Loucy (cell line): ENCODE results near the gene LORICRIN.

Source experiments
- H2AFZ ChIP-seq: fragments of 200-600 bp; sonication (generic); 2 replicates; pipeline ENCODE4 v1.6.0; 2016; ENCODE audit warnings: antibody characterized with exemption, mild to moderate bottlenecking, low read length, moderate library complexity
- H3F3A ChIP-seq: fragments of 200-600 bp; 2 replicates; pipeline ENCODE4 v1.6.0; 2016; ENCODE audit warnings: antibody characterized with exemption, low read depth, mild to moderate bottlenecking
- H3K27me3 ChIP-seq: fragments of 200-600 bp; sonication (generic); 2 replicates; pipeline ENCODE4 v1.6.1; 2014; ENCODE audit warnings: low read length, mild to moderate bottlenecking; ENCODE audit not compliant: insufficient read depth, poor library complexity, severe bottlenecking
- H3K36me3 ChIP-seq: fragments of 200-600 bp; sonication (generic); 2 replicates; pipeline ENCODE4 v1.6.1; 2016; ENCODE audit warnings: low read length; ENCODE audit not compliant: insufficient read depth
- H3K4me1 ChIP-seq: fragments of 200-600 bp; sonication (generic); 2 replicates; pipeline ENCODE4 v1.5.1; 2014; ENCODE audit warnings: low read length, mild to moderate bottlenecking; ENCODE audit not compliant: insufficient read depth, poor library complexity, severe bottlenecking
- H3K4me2 ChIP-seq: fragments of 200-600 bp; sonication (generic); 2 replicates; pipeline ENCODE4 v1.6.0; 2014; ENCODE audit warnings: antibody characterized with exemption, low read length, low read depth, mild to moderate bottlenecking; ENCODE audit not compliant: poor library complexity, severe bottlenecking
- H3K4me3 ChIP-seq: fragments of 200-600 bp; sonication (generic); 2 replicates; pipeline ENCODE4 v1.5.1; 2014; ENCODE audit warnings: low read length, mild to moderate bottlenecking, mixed read lengths; ENCODE audit not compliant: poor library complexity, severe bottlenecking
- H3K79me2 ChIP-seq: fragments of 200-600 bp; sonication (generic); 2 replicates; pipeline ENCODE4 v1.6.1; 2014; ENCODE audit warnings: low read length; ENCODE audit not compliant: insufficient read depth
- H3K9ac ChIP-seq: fragments of 200-600 bp; sonication (generic); 2 replicates; pipeline ENCODE4 v1.6.0; 2014; ENCODE audit warnings: mild to moderate bottlenecking, low read depth, low read length, moderate library complexity; ENCODE audit not compliant: poor library complexity, severe bottlenecking
- H3K9me2 ChIP-seq: fragments of 200-600 bp; sonication (generic); replicated peaks from 2 replicates; pipeline ENCODE4 v1.6.1; 2016; ENCODE audit warnings: low read depth, low read length, mixed read lengths
- H3K9me3 ChIP-seq: fragments of 200-600 bp; sonication (generic); 2 replicates; pipeline ENCODE4 v1.6.1; 2014; ENCODE audit warnings: mild to moderate bottlenecking, antibody characterized with exemption, low read length, low read depth; ENCODE audit not compliant: insufficient read depth
- H4K20me1 ChIP-seq: fragments of 200-600 bp; sonication (generic); 2 replicates; pipeline ENCODE4 v1.6.0; 2014; ENCODE audit warnings: antibody characterized with exemption, low read length, mild to moderate bottlenecking; ENCODE audit not compliant: insufficient read depth, poor library complexity, severe bottlenecking
- EZH2phosphoT487 ChIP-seq: fragments of 200-600 bp; IDR thresholded peaks from 2 replicates; pipeline ENCODE4 v1.6.1; 2018; ENCODE audit warnings: antibody characterized with exemption, mild to moderate bottlenecking, moderate library complexity, borderline replicate concordance
- TF ChIP-seq, protein P1 (sequence below): fragments of 200-600 bp; sonication (generic); conservative IDR thresholded peaks from 2 replicates; pipeline ENCODE4 v1.5.1; 2014; ENCODE audit warnings: mild to moderate bottlenecking, antibody characterized with exemption, low read length

The LORICRIN gene

DNA sequence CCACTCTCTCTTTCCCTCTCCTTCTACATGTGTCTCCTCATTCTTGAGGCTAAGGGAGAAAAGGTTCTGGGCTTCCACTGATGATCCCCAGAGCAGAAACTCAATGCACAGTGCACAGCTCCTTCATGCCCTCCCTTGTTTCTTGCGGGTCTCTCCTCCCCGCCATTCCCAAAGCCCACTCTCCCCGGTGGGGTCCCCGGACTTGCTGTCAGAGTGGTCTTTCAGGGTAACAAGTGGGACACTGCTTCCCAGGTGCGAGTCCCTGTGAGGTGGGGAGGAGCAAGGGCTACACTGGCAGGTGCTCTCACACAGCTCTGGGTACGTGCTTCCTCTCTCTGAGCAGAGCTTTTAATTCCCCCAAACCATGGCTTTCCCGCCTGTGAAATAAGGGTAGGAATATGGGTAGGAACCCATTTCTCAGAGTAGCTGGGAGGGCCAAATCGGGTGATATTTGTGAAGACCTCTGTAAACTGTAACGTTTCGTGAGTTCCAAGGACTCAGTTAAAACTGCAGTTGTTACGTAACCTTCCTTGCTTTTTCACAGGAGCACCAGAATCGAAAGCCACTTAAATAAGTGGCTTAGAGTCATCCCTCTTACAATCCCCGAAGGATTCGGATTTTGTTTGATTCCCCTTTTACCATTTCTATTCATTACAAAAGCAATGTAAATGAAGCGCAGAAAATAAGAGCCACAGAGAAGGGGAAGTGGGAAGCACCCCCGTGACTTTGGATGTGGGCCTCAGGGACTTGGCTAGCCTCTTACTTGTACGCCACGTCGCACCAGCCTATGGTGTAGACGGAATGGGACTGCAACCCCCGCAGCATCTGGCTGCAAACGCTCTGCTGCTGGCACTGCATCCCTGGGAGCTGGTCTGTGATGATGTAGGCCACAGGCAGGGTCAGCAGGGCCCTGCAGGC, 47.1 kb downstream of the LORICRIN start:
- Histone ChIP-seq H3K4me2 (no peak overlapping the region), H3K4me1 (no peaks in the 10 kb centered on the region), H3K27me3 (no peaks in the 10 kb centered on the region), H3K4me3 (no peak overlapping the region), H3K9ac (no peak overlapping the region), H3K36me3 (no peaks in the 10 kb centered on the region), H3K9me2 (no peaks in the 10 kb centered on the region), H3K79me2 (no peaks in the 10 kb centered on the region), H4K20me1 (no peaks in the 10 kb centered on the region), H3F3A (no peaks in the 10 kb centered on the region), H3K9me3 (no peaks in the 10 kb centered on the region), H2AFZ (no peak overlapping the region)
- TF ChIP-seq EZH2phosphoT487: no peak
- TF ChIP-seq, protein P1, sequence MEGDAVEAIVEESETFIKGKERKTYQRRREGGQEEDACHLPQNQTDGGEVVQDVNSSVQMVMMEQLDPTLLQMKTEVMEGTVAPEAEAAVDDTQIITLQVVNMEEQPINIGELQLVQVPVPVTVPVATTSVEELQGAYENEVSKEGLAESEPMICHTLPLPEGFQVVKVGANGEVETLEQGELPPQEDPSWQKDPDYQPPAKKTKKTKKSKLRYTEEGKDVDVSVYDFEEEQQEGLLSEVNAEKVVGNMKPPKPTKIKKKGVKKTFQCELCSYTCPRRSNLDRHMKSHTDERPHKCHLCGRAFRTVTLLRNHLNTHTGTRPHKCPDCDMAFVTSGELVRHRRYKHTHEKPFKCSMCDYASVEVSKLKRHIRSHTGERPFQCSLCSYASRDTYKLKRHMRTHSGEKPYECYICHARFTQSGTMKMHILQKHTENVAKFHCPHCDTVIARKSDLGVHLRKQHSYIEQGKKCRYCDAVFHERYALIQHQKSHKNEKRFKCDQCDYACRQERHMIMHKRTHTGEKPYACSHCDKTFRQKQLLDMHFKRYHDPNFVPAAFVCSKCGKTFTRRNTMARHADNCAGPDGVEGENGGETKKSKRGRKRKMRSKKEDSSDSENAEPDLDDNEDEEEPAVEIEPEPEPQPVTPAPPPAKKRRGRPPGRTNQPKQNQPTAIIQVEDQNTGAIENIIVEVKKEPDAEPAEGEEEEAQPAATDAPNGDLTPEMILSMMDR: no peak

DNA sequence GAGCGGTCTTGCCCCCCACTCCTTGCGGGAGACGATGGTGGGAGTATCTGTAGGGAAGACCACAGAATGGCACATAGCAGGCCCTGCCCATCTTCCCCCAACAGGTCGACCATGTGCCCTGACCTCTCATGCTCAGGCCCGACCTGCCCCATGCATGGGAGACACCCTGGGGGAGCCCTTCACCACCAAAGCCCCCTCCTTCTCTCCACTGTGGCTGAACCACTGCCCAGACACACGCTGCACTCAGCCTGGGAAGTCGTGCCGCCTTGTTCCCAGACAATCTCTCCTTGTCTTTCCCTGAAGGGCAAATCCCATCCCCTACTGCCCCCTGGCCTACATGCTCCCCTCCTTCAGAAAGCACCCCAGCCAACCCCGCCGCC, 47.7 kb downstream of the LORICRIN start:
- Histone ChIP-seq H3K27me3 (no peaks in the 10 kb centered on the region), H3K4me1 (peaks cover 3% of the 10 kb centered on the region), H3K9me3 (no peaks in the 10 kb centered on the region), H3K79me2 (no peaks in the 10 kb centered on the region), H3K36me3 (no peaks in the 10 kb centered on the region), H3F3A (no peaks in the 10 kb centered on the region), H3K4me2 (no peak overlapping the region), H3K9ac (no peak overlapping the region), H3K4me3 (no peak overlapping the region), H3K9me2 (no peaks in the 10 kb centered on the region), H2AFZ (no peak overlapping the region), H4K20me1 (no peaks in the 10 kb centered on the region)
- TF ChIP-seq, protein P1: no peak
- no peak for TF ChIP-seq EZH2phosphoT487

DNA sequence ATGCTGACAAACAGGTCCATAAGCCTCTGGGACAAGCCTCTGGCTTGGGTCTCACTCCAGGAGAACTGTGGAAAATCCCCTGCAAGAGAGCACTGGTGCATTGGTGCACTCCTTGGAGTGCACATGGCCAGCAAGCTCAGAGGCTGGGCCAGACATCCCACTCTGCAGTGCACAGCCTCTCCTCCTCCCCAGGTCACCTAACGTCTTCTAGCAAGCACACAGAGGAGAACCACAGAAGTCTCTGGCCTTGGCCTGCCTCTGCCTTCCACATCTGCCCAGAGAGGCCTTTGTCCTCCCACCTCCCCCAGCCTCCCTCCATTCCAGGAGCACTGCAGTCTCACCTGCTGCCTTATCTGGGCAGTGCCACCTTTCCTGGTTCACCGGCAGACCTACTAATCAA, 49.1 kb downstream of the LORICRIN start:
- Histone ChIP-seq H3F3A (no peaks in the 10 kb centered on the region), H2AFZ (no peak overlapping the region), H3K4me3 (no peak overlapping the region), H3K27me3 (no peaks in the 10 kb centered on the region), H3K79me2 (no peaks in the 10 kb centered on the region), H3K9me3 (no peaks in the 10 kb centered on the region), H3K9ac (no peak overlapping the region), H4K20me1 (no peaks in the 10 kb centered on the region), H3K9me2 (no peaks in the 10 kb centered on the region), H3K4me1 (peaks cover 3% of the 10 kb centered on the region), H3K4me2 (no peak overlapping the region), H3K36me3 (no peaks in the 10 kb centered on the region)
- TF ChIP-seq, protein P1: no peak
- no peak for TF ChIP-seq EZH2phosphoT487
